Endothelial cell of umbilical vein (primary cell): Measurements from ENCODE around the gene PLAAT2. TPM values are rescaled to one million over a fixed set of nuclear protein-coding genes. Genes with fewer than 3 reads are reported as not detected.

ENCODE experiments used
- BruUV-seq: library from RNA; stranded (reverse); fragments of 400-500 nt; replicated peaks from 2 replicates; lab custom pipeline; 2021; lab: Mats Ljungman, UMichigan
- CTCF ChIA-PET: fragments of 300-600, 350-600 bp; sonication (Branson Sonifier 250); formaldehyde crosslinking; loops from one replicate; lab custom pipeline; 2021; ENCODE audit warnings: antibody characterized with exemption, inconsistent platforms; lab: Charles Lee
- POLR2A ChIA-PET: fragments of 300-600, 350-600 bp; sonication (Branson Sonifier 250); formaldehyde crosslinking; loops from one replicate; lab custom pipeline; 2021; ENCODE audit warnings: antibody characterized with exemption, inconsistent platforms; lab: Charles Lee
- DNase-seq: peaks from one replicate; pipeline ENCODE4 v3.0.0-alpha.2; 2011; ENCODE audit warnings: low read depth, low spot score
- FAIRE-seq: peaks from 2 replicates; lab custom pipeline; 2011; peaks lifted over from hg19 to GRCh38; lab: Jason Lieb, UNC
- H2AFZ ChIP-seq: 2 replicates; pipeline ENCODE4 v1.6.0; 2012; ENCODE audit warnings: low read depth, low read length, control low read depth, inconsistent platforms
- H3K27ac ChIP-seq: 2 replicates; pipeline ENCODE4 v1.5.1; 2011; ENCODE audit warnings: low read depth, mild to moderate bottlenecking, control low read depth, low read length, moderate library complexity; ENCODE audit not compliant: insufficient read depth
- H3K27me3 ChIP-seq, 2 experiments: 2 replicates each; pipeline versions ENCODE4 v1.6.0 to v1.6.1; 2011; ENCODE audit warnings: low read length in 2 of 2, mixed read lengths in 1 of 2; ENCODE audit not compliant: control insufficient read depth in 2 of 2, insufficient read depth in 2 of 2
- H3K36me3 ChIP-seq, 2 experiments: 2 replicates in 1 of 2; 3 replicates in 1 of 2; pipeline ENCODE4 v1.5.1; 2011; ENCODE audit warnings: low read length in 2 of 2, mild to moderate bottlenecking in 1 of 2, moderate library complexity in 1 of 2; ENCODE audit not compliant: control insufficient read depth in 2 of 2, insufficient read depth in 2 of 2; ENCODE audit errors: extremely low read depth in 1 of 2
- H3K4me1 ChIP-seq: 3 replicates; pipeline ENCODE4 v1.5.1; 2011; ENCODE audit warnings: mild to moderate bottlenecking, low read length; ENCODE audit not compliant: control insufficient read depth, insufficient read depth; ENCODE audit errors: extremely low read depth
- H3K4me2 ChIP-seq: 2 replicates; pipeline ENCODE4 v1.6.1; 2011; ENCODE audit warnings: low read length, control low read depth, mixed read lengths; ENCODE audit not compliant: insufficient read depth
- H3K4me3 ChIP-seq, 3 experiments: fragments of 200-600 bp in 1 of 3; sonication (generic), shearing (Covaris generic) in 1 of 3; replicated peaks in 1 of 3; 2 replicates each; pipeline ENCODE4 v1.5.1; 2011 to 2016; ENCODE audit warnings: control low read depth in 3 of 3, low read length in 3 of 3, mild to moderate bottlenecking in 2 of 3, inconsistent platforms in 1 of 3, low read depth in 1 of 3, moderate library complexity in 1 of 3; ENCODE audit not compliant: insufficient read depth in 1 of 3
- H3K79me2 ChIP-seq: 2 replicates; pipeline ENCODE4 v1.6.0; 2012; ENCODE audit warnings: low read length, inconsistent platforms; ENCODE audit not compliant: control insufficient read depth, insufficient read depth
- H3K9ac ChIP-seq: replicated peaks from 2 replicates; pipeline ENCODE3; 2011; ENCODE audit warnings: low read length, control low read depth; ENCODE audit not compliant: insufficient read depth; ENCODE audit errors: extremely low read depth
- H3K9me1 ChIP-seq: replicated peaks from 3 replicates; pipeline ENCODE4 v1.6.0; 2011; ENCODE audit warnings: mild to moderate bottlenecking, low read length; ENCODE audit not compliant: control insufficient read depth, insufficient read depth; ENCODE audit errors: extremely low read depth
- H3K9me3 ChIP-seq: replicated peaks from 2 replicates; pipeline ENCODE4 v1.5.1; 2012; ENCODE audit warnings: low read length, inconsistent platforms; ENCODE audit not compliant: control insufficient read depth, insufficient read depth
- H4K20me1 ChIP-seq: replicated peaks from 2 replicates; pipeline ENCODE3; 2011; ENCODE audit warnings: mild to moderate bottlenecking, low read length; ENCODE audit not compliant: control insufficient read depth, insufficient read depth; ENCODE audit errors: extremely low read depth
- EZH2 ChIP-seq: IDR thresholded peaks from 2 replicates; pipeline ENCODE4 v1.6.1; 2012; ENCODE audit warnings: borderline replicate concordance, low read depth, mild to moderate bottlenecking, moderate library complexity, low read length, inconsistent platforms; ENCODE audit not compliant: severe bottlenecking
- FOS ChIP-seq: IDR thresholded peaks from 2 replicates; pipeline ENCODE4 v1.6.1; 2011; ENCODE audit warnings: mild to moderate bottlenecking, low read length, moderate library complexity, borderline replicate concordance; ENCODE audit not compliant: insufficient read depth
- GATA2 ChIP-seq: IDR thresholded peaks from 2 replicates; pipeline ENCODE4 v1.7.0; 2011; ENCODE audit warnings: low read depth, mild to moderate bottlenecking, moderate library complexity, mixed read lengths, low read length; ENCODE audit not compliant: insufficient read length, insufficient read depth
- JUN ChIP-seq: IDR thresholded peaks from 2 replicates; pipeline ENCODE4 v1.6.1; 2011; ENCODE audit warnings: borderline replicate concordance, low read depth; ENCODE audit not compliant: insufficient read length, insufficient read depth
- MYC ChIP-seq: IDR thresholded peaks from one replicate; pipeline ENCODE4 v1.6.1; 2011; ENCODE audit warnings: mild to moderate bottlenecking, low read depth, low read length
- POLR2A ChIP-seq: IDR thresholded peaks from 2 replicates; pipeline ENCODE4 v1.6.1; 2012; ENCODE audit warnings: low read depth, mild to moderate bottlenecking, control low read depth, low read length
- POLR2AphosphoS5 ChIP-seq: IDR thresholded peaks from 2 replicates; pipeline ENCODE4 v1.6.1; 2012; ENCODE audit warnings: low read depth, mild to moderate bottlenecking, control low read depth, low read length, moderate library complexity; ENCODE audit not compliant: insufficient read depth
- dilution Hi-C: fragments of 300-500 bp; cut with MboI; formaldehyde crosslinking; loops from one replicate; pipeline ENCODE4 v1.15.0; 2019; ENCODE audit warnings: low sequenced_read_pairs; ENCODE audit not compliant: extremely low pct_ligation_motif_present
- intact Hi-C: fragments of 100-400 bp; cut with micrococcal nuclease; formaldehyde crosslinking; loops from one replicate; pipeline ENCODE4 v1.10.0; 2022
- polyA plus RNA-seq, 4 experiments: library from polyadenylated mRNA; depleted of rRNA in 3 of 4; stranded (reverse) in 3 of 4; unstranded in 1 of 4; fragments of >200 nt; gene quantifications; 2 replicates each; pipeline versions ENCODE4 v1.2.1 to v1.2.3, GENCODE V29; 2011 to 2012; ENCODE audit warnings: missing spikeins in 1 of 4
- total RNA-seq: library from RNA; stranded (reverse); gene quantifications from 2 replicates; pipeline ENCODE4 v1.2.3, GENCODE V29; 2021
- TF ChIP-seq, protein P1 (sequence below): IDR thresholded peaks from 2 replicates; pipeline ENCODE4 v1.6.1; 2011; ENCODE audit not compliant: insufficient read depth, insufficient read length
- TF ChIP-seq, protein P2 (sequence below), 2 donors: IDR thresholded peaks; 1 replicate in 1 of 2; 2 replicates in 1 of 2; pipeline ENCODE4 v1.5.1; 2011; ENCODE audit warnings: low read length in 2 of 2, mild to moderate bottlenecking in 2 of 2, moderate library complexity in 2 of 2, control low read depth in 1 of 2, inconsistent platforms in 1 of 2, low read depth in 1 of 2; ENCODE audit not compliant: insufficient read depth in 1 of 2; ENCODE audit errors: extremely low read depth in 1 of 2

The PLAAT2 gene
- total and polyA plus RNA-seq, 2 donors (not counting 3 experiments of a cell fraction or from before 2014, with no cell fraction given), result 0.40 TPM; not detected in 1

DNA sequence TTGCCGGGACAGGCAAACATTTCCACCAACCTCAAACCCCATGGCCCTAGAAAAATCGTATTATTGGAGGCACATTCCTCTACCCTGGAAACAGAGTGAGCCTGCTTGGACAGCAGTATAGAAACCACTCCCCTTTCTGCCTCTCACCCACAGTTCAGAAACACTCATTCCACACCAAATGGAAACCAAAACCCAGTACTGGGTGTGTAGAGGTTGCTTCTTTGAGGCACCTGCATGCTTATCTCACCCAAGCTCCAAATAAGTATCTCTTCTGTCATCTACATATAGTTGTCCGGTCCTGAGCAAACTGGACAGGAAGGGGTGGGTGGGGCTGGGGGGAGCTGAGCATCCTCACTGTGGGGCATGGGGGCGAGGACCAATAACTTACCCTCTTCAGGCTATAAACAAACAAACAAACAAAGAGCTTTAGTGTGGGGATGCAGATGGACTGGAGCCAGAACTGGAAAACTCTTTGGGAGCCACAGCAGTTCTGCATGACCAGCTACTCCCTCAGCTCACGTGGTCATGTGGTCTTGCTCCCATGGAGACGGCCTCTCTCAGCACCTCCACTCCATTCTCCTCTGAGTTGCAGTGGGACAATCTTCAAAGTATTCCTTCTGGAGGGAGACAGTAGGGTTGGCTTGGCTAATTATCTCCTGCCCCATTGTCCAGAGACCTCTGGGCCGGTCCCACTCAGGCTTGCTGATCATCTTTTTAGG lies 1.0 kb upstream of the PLAAT2 start:
- Histone ChIP-seq H3K27ac (no peak overlapping the region), H3K79me2 (no peaks in the 10 kb centered on the region), H3K4me1 (peaks cover 3% of the 10 kb centered on the region), H3K4me2 (no peak overlapping the region), H4K20me1 (no peaks in the 10 kb centered on the region), H2AFZ (no peak overlapping the region), H3K27me3 (peaks cover 0 to 11% of the 10 kb centered on the region in 2 experiments), H3K36me3 (no peaks in the 10 kb centered on the region), H3K9me1 (no peaks in the 10 kb centered on the region), H3K4me3 (no peak overlapping the region), H3K9me3 (no peaks in the 10 kb centered on the region), H3K9ac (no peak overlapping the region)
- DNase-seq (no peak), FAIRE-seq (no peak)
- intact Hi-C loops (no loop called here), dilution Hi-C loops (no loop called here)
- POLR2A ChIA-PET, result no interaction called here
- no TSS peak for BruUV-seq
- CTCF ChIA-PET, result interaction anchor here (1.0 kb wide), 1 partner anchor 71 kb away, joined by 5 read pairs; no protein-coding TSS in a partner anchor
- TF ChIP-seq, protein P1, sequence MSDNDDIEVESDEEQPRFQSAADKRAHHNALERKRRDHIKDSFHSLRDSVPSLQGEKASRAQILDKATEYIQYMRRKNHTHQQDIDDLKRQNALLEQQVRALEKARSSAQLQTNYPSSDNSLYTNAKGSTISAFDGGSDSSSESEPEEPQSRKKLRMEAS, result no peak
- no peak for TF ChIP-seq POLR2A
- TF ChIP-seq, protein P2, sequence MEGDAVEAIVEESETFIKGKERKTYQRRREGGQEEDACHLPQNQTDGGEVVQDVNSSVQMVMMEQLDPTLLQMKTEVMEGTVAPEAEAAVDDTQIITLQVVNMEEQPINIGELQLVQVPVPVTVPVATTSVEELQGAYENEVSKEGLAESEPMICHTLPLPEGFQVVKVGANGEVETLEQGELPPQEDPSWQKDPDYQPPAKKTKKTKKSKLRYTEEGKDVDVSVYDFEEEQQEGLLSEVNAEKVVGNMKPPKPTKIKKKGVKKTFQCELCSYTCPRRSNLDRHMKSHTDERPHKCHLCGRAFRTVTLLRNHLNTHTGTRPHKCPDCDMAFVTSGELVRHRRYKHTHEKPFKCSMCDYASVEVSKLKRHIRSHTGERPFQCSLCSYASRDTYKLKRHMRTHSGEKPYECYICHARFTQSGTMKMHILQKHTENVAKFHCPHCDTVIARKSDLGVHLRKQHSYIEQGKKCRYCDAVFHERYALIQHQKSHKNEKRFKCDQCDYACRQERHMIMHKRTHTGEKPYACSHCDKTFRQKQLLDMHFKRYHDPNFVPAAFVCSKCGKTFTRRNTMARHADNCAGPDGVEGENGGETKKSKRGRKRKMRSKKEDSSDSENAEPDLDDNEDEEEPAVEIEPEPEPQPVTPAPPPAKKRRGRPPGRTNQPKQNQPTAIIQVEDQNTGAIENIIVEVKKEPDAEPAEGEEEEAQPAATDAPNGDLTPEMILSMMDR (IDR thresholded peaks at IDR 0.05; ENCODE audit: extremely low read depth in 1 of 2, insufficient read depth in 1 of 2, low read depth in 1 of 2, low read length in 2 of 2), result no peak
- TF ChIP-seq FOS, result no peak
- no peak for TF ChIP-seq GATA2
- no peak for TF ChIP-seq MYC
- no peak for TF ChIP-seq EZH2
- no peak for TF ChIP-seq POLR2AphosphoS5
- no peak for TF ChIP-seq JUN
